Lower leg skin (tissue), 4 donors: ENCODE measurements around the gene RALGAPA1. TPM values are rescaled to one million over a fixed set of nuclear protein-coding genes. Genes with fewer than 3 reads are reported as not detected.

Source experiments
- DNase-seq, 2 donors: peaks; one replicate each; pipeline ENCODE4 v3.0.0-alpha.2; 2019; ENCODE audit warnings: low spot score in 2 of 2
- H3K4me3 ChIP-seq: fragments of 200-600 bp; sonication (generic); 2 replicates; pipeline ENCODE4 v1.5.1; 2017; ENCODE audit warnings: mild to moderate bottlenecking, low read depth; ENCODE audit not compliant: poor library complexity, severe bottlenecking
- CTCF ChIP-seq, 3 donors: fragments of 450-650 bp; IDR thresholded peaks; one replicate each; pipeline ENCODE4 v1.5.1; 2016; ENCODE audit warnings: antibody characterized with exemption in 3 of 3, mild to moderate bottlenecking in 3 of 3, moderate library complexity in 2 of 3
- POLR2A ChIP-seq, 2 donors: fragments of 450-650 bp; IDR thresholded peaks; one replicate each; pipeline ENCODE4 v1.6.1; 2016 to 2017; ENCODE audit warnings: antibody characterized with exemption in 2 of 2, mild to moderate bottlenecking in 1 of 2, moderate library complexity in 1 of 2
- WGBS, 2 donors: methylation state at CpG; one replicate each; pipeline ENCODE4 v1.1.5; 2018; 5-methylcytosine and 5-hydroxymethylcytosine counted together
- intact Hi-C: fragments of 100-400 bp; cut with DNase I; formaldehyde crosslinking; loops from one replicate; pipeline ENCODE4 v1.15.0; 2023; ENCODE audit warnings: low total_unique reads
- total RNA-seq, 4 donors: library from RNA; depleted of rRNA; stranded (reverse); fragments of >200 nt; gene quantifications; one replicate each; pipeline ENCODE4 v1.1.0, GENCODE V29; 2016

RALGAPA1 gene
- total RNA-seq, 4 donors from 2014 or later, result 48.4 to 56.9 (median 50.2) TPM

GRCh38 chr14:35822501-35822900 is 13.4 kb upstream of the RALGAPA1 start:
- H3K4me3 ChIP-seq, result no peak overlapping the region
- TF ChIP-seq CTCF (IDR thresholded peaks at IDR 0.05) (no peak), POLR2A (IDR thresholded peaks at IDR 0.05) (no peak)
- intact Hi-C loops, result no loop called here
- 49 to 59% methylated on average over 3 of the region's 3 CpGs for WGBS, 2 donors
- no peak for DNase-seq

GRCh38 chr14:35821564-35822411 is 12.7 kb upstream of the RALGAPA1 start:
- WGBS, 2 donors, result 24 to 25% methylated on average over 7 of the region's 7 CpGs
- intact Hi-C loops, result no loop called here
- no peak for DNase-seq
- no peak overlapping the region for H3K4me3 ChIP-seq
- TF ChIP-seq CTCF (IDR thresholded peaks at IDR 0.05) (peak in 1 of 3 donors; percentile 20), POLR2A (IDR thresholded peaks at IDR 0.05) (no peak)

GRCh38 chr14:35819591-35820540 is 10.8 kb upstream of the RALGAPA1 start:
- no peak for DNase-seq
- intact Hi-C loops, result no loop called here
- TF ChIP-seq CTCF (IDR thresholded peaks at IDR 0.05) (no peak), POLR2A (IDR thresholded peaks at IDR 0.05) (no peak)
- WGBS, 2 donors, result 87% methylated on average over 32 of the region's 32 CpGs
- H3K4me3 ChIP-seq, result no peak overlapping the region

- intact Hi-C loops, result no loop called here
- DNase-seq, result no peak
- no peak for TF ChIP-seq CTCF (IDR thresholded peaks at IDR 0.05)
- TF ChIP-seq POLR2A (IDR thresholded peaks at IDR 0.05), result no peak
- WGBS, 2 donors, result 70 to 74% methylated on average over 13 of the region's 13 CpGs
- no peak overlapping the region for H3K4me3 ChIP-seq
Measured at GRCh38 chr14:35818346-35819115, 9.4 kb upstream of the RALGAPA1 start.

GRCh38 chr14:35814371-35815005 is 5.4 kb upstream of the RALGAPA1 start:
- no peak for TF ChIP-seq CTCF (IDR thresholded peaks at IDR 0.05)
- TF ChIP-seq POLR2A (IDR thresholded peaks at IDR 0.05), result no peak
- H3K4me3 ChIP-seq, result no peak overlapping the region
- WGBS, 2 donors, result 36 to 38% methylated on average over 3 of the region's 3 CpGs
- DNase-seq, result no peak
- intact Hi-C loops, result no loop called here
